ENCODE measurements around the gene TGM2.

The TGM2 gene

DNA sequence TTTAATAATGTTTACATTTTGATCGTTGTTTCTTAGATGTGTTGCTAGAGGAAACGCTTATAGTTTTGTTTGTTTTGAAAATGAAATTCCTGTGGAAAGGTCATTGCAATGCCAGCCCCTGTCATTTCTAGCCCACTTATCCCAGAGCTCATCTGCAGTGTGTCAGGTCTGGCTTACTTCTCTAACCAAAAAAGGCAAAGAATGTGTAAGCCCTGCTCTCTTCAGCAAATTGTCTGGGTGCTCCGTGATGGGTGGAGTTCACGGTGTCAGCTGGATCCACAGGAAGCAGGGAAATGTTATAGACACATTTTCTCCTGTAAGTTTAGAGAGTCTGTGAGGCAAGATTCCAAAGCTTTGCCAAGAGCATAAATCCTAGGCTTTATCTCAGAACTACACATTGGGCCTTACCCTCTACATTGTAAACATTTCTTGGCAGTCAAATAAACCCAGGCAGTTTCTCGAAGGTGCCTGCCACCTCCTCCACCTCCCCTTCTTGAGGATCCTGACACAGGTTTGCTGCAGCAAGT is 80.6 kb downstream of the TGM2 start:
- DNase-seq = no peak

DNA sequence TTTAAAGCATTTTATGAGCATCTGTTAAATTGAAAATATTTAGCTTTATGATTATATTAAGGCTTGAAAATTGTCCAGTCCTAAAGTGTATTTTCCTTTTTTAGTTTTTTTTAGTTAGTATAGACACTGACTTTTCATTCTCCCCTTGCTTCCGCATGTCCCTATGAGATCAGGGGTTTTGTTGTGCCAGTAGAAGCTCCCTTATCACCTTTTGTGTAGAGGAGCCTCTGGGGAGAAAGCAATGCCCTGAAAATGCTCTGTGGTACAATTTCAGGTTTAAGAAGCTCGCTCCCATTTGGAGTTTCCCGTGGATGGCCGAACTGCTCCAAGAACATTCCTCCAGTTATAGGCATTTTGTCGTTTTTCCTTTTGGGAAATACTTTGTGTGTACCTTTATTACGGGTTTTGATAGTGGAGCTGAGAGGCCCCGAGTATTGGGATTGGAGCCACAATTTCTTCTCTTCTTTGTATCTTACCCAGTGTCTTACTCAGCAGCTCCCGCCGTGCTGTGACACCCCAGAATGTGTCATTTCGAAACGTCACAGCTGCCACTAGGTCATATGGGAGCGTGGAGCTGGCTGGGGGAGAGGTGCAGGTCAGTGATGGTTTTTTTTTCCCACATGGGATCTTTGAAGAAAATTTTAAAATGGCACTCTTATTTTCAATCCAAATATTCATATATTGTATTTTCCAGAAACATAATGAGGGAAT is 81.6 kb downstream of the TGM2 start:
- no peak for DNase-seq

DNA sequence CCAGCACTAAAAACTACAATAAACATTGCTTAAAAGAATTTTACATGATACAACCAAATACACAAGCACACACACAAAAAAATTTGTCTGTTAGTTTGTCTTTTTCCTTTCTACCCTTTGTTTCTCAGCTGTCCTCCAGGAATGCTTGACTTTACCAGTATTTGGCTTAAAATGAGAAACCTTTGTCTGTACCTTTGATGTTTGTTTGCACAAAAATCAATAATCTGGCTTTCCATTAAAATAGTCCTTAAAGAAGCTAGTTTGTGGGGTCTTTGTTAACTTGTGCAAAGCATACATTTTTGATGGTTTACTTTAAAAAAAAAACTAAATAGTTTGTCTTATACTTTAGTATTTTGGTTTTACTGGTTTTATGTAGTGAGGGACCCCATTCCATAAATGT is 82.2 kb downstream of the TGM2 start:
- no peak for DNase-seq

DNA sequence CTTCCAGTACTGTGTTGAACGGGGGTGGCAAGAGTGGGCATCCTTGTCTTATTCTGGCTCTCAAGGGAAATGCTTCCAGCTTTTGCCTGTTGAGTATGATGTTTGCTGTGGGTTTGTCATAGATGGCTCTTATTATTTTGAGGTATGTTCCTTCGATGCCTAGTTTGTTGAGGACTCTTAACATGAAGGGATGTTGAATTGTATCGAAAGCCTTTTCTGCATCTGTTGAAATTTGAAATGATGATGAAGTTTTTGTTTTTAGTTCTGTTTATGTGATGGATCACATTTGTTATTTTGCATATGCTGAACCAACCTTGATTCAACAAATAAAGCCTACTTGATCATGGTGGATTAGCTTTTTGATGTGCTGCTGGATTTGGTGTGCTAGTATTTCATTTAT is 83.5 kb downstream of the TGM2 start:
- no peak for DNase-seq

DNA sequence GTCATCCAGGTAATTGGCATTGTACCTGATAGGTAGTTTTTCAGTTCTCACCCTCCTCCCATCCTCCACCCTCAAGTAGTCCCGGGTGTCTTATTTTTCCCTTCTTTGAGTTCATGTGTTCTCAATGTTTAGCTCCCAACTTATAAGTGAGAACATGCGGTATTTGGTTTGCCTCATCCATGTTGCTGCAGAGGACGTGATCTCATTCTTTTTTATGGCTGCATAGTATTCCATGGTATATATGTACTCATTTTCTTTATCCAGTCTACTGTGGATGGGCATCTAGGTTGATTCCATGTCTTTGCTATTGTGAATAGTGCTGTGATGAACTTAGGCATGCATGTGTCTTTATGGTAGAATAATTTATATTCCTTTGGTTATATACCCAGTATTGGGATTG is 85.7 kb downstream of the TGM2 start:
- DNase-seq = no peak

DNA sequence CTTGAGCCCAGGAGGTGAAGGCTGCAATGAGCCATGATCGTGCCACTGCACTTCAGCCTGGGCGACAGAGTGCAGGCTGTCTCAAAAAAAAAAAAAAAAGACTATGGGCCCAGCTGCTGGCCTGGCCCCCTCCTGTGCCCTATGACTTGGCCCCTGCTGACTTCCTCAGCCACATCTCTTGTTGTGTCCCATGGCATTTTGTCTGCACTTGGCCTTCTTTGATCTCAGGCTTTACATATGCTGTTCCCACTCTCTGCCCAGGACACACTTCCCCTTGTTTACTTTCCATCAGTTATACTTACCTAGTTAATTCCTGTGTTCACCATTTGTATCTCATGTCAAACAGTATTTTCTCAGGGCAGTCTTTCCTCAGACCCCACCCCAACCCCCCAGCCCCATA is 87.0 kb downstream of the TGM2 start:
- no peak for DNase-seq

Data from activated naive CD4-positive, alpha-beta T cell (primary cell).